H9 (cell line): ENCODE measurements around the gene TSGA10IP. TPM values are rescaled to one million over a fixed set of nuclear protein-coding genes. Genes with fewer than 3 reads are reported as not detected.
A peak's percentile ranks its signal among the peaks of the same experiment; 100 is the strongest.

Experiments
- DNase-seq: peaks from one replicate; pipeline ENCODE4 v3.0.0-alpha.2; 2017
- H2AFZ ChIP-seq: one replicate; pipeline ENCODE4 v1.6.1; 2013; ENCODE audit warnings: mild to moderate bottlenecking, low read length, control low read depth, moderate library complexity
- H2AK5ac ChIP-seq: 2 replicates; pipeline ENCODE4 v1.6.1; 2013; ENCODE audit warnings: low read length, control low read depth, mixed read lengths; ENCODE audit not compliant: insufficient read length
- H2BK120ac ChIP-seq: one replicate; pipeline ENCODE4 v1.6.1; 2013; ENCODE audit warnings: low read depth, mild to moderate bottlenecking, low read length, control low read depth, inconsistent platforms; ENCODE audit not compliant: poor library complexity, severe bottlenecking
- H2BK12ac ChIP-seq: 2 replicates; pipeline ENCODE4 v1.6.1; 2013; ENCODE audit warnings: low read length, control low read depth, mixed read lengths, low read depth; ENCODE audit not compliant: insufficient read length
- H2BK15ac ChIP-seq: 2 replicates; pipeline ENCODE4 v1.6.1; 2013; ENCODE audit warnings: low read depth, low read length, control low read depth
- H2BK20ac ChIP-seq: one replicate; pipeline ENCODE4 v1.6.1; 2013; ENCODE audit warnings: low read depth, mild to moderate bottlenecking, low read length, control low read depth, inconsistent platforms; ENCODE audit not compliant: poor library complexity, severe bottlenecking
- H2BK5ac ChIP-seq: 2 replicates; pipeline ENCODE4 v1.6.1; 2013; ENCODE audit warnings: low read length, control low read depth, mixed read lengths; ENCODE audit not compliant: insufficient read length
- H3K14ac ChIP-seq: 2 replicates; pipeline ENCODE4 v1.6.1; 2013; ENCODE audit warnings: low read length, control low read depth; ENCODE audit not compliant: insufficient read depth
- H3K18ac ChIP-seq: 2 replicates; pipeline ENCODE4 v1.6.1; 2013; ENCODE audit warnings: low read depth, mild to moderate bottlenecking, mixed read lengths, low read length, control low read depth; ENCODE audit not compliant: insufficient read length
- H3K23ac ChIP-seq: 2 replicates; pipeline ENCODE4 v1.6.1; 2013; ENCODE audit warnings: low read length, control low read depth, mixed read lengths, low read depth; ENCODE audit not compliant: insufficient read length
- H3K23me2 ChIP-seq: 2 replicates; pipeline ENCODE4 v1.6.1; 2013; ENCODE audit warnings: low read depth, mild to moderate bottlenecking, mixed read lengths, low read length, control low read depth; ENCODE audit not compliant: insufficient read length, poor library complexity, severe bottlenecking
- H3K27ac ChIP-seq: 2 replicates; pipeline ENCODE4 v1.5.1; 2013; ENCODE audit warnings: low read length, control low read depth, mixed read lengths, low read depth; ENCODE audit not compliant: insufficient read length
- H3K27me3 ChIP-seq: 2 replicates; pipeline ENCODE4 v1.6.1; 2013; ENCODE audit warnings: low read length, control low read depth, inconsistent platforms; ENCODE audit not compliant: insufficient read depth
- H3K4ac ChIP-seq: 2 replicates; pipeline ENCODE4 v1.6.1; 2013; ENCODE audit warnings: low read depth, mild to moderate bottlenecking, control low read depth, inconsistent platforms, low read length, moderate library complexity
- H3K4me1 ChIP-seq: 2 replicates; pipeline ENCODE4 v1.6.1; 2013; ENCODE audit warnings: low read length, control low read depth, inconsistent platforms; ENCODE audit not compliant: insufficient read depth
- H3K4me2 ChIP-seq: 2 replicates; pipeline ENCODE4 v1.6.1; 2013; ENCODE audit warnings: low read length, control low read depth, mixed read lengths; ENCODE audit not compliant: insufficient read length, insufficient read depth
- H3K56ac ChIP-seq: 2 replicates; pipeline ENCODE4 v1.6.1; 2013; ENCODE audit warnings: low read depth, mild to moderate bottlenecking, mixed read lengths, low read length, control low read depth; ENCODE audit not compliant: insufficient read length
- H3K79me1 ChIP-seq: 2 replicates; pipeline ENCODE4 v1.6.1; 2013; ENCODE audit warnings: low read depth, mild to moderate bottlenecking, moderate library complexity, low read length, control low read depth, inconsistent platforms; ENCODE audit not compliant: insufficient read depth, poor library complexity, severe bottlenecking
- H3K79me2 ChIP-seq: 2 replicates; pipeline ENCODE4 v1.6.1; 2013; ENCODE audit warnings: low read length, control low read depth, inconsistent platforms; ENCODE audit not compliant: insufficient read depth
- H3K9ac ChIP-seq: 2 replicates; pipeline ENCODE4 v1.6.1; 2013; ENCODE audit warnings: low read length, control low read depth, mixed read lengths; ENCODE audit not compliant: insufficient read length; ENCODE audit errors: extremely low read depth
- H3K9me3 ChIP-seq: one replicate; pipeline ENCODE4 v1.6.1; 2013; ENCODE audit warnings: low read depth, low read length, inconsistent platforms; ENCODE audit not compliant: control insufficient read depth
- H3T11ph ChIP-seq: one replicate; pipeline ENCODE4 v1.6.1; 2013; ENCODE audit warnings: mild to moderate bottlenecking, low read length, control low read depth, inconsistent platforms
- H4K20me1 ChIP-seq: one replicate; pipeline ENCODE4 v1.6.1; 2013; ENCODE audit not compliant: control insufficient read depth, insufficient read length, insufficient read depth
- H4K5ac ChIP-seq: 2 replicates; pipeline ENCODE4 v1.6.1; 2013; ENCODE audit warnings: low read depth, mild to moderate bottlenecking, mixed read lengths, low read length, control low read depth; ENCODE audit not compliant: insufficient read length
- H4K8ac ChIP-seq: replicated peaks from 2 replicates; pipeline ENCODE4 v1.6.1; 2013; ENCODE audit warnings: low read length, control low read depth, mixed read lengths, low read depth; ENCODE audit not compliant: insufficient read length
- H4K91ac ChIP-seq: 2 replicates; pipeline ENCODE4 v1.6.1; 2013; ENCODE audit warnings: low read depth, mild to moderate bottlenecking, moderate library complexity, mixed read lengths, low read length, control low read depth; ENCODE audit not compliant: insufficient read length
- H3K27ac Mint-ChIP-seq, 3 experiments: 2 replicates in 2 of 3; 3 replicates in 1 of 3; pipeline ENCODE4 v1.8.0; 2020 to 2021; ENCODE audit warnings: mixed read lengths in 3 of 3, mild to moderate bottlenecking in 1 of 3, moderate library complexity in 1 of 3
- H3K27me3 Mint-ChIP-seq: 2 replicates; pipeline ENCODE4 v1.8.0; 2021; ENCODE audit warnings: low read depth, mild to moderate bottlenecking, moderate library complexity, mixed read lengths
- H3K36me3 Mint-ChIP-seq, 3 experiments: 2 replicates in 2 of 3; 3 replicates in 1 of 3; pipeline ENCODE4 v1.8.0; 2020 to 2021; ENCODE audit warnings: low read depth in 3 of 3, mixed read lengths in 3 of 3; ENCODE audit not compliant: insufficient read depth in 1 of 3
- H3K4me1 Mint-ChIP-seq, 2 experiments: 2 replicates each; pipeline ENCODE4 v1.8.0; 2020; ENCODE audit warnings: mixed read lengths in 2 of 2
- H3K4me3 Mint-ChIP-seq, 2 experiments: 2 replicates in 1 of 2; 3 replicates in 1 of 2; pipeline ENCODE4 v1.8.0; 2020 to 2021; ENCODE audit warnings: mild to moderate bottlenecking in 2 of 2, mixed read lengths in 2 of 2, moderate library complexity in 1 of 2
- H3K9me3 Mint-ChIP-seq, 2 experiments: 2 replicates in 1 of 2; 3 replicates in 1 of 2; pipeline ENCODE4 v1.8.0; 2020; ENCODE audit warnings: mild to moderate bottlenecking in 2 of 2, mixed read lengths in 2 of 2, moderate library complexity in 1 of 2
- WGBS: extraction: QIAGEN DNeasy Blood & Tissue Kit; methylation state at CpG from one replicate; pipeline ENCODE4 v1.1.7; 2013; ENCODE audit warnings: missing lambda C conversion rate, low lambda C conversion rate, mixed read lengths; ENCODE audit not compliant: insufficient read length; ENCODE audit errors: extremely low coverage; 5-methylcytosine and 5-hydroxymethylcytosine counted together
- total RNA-seq: library from RNA; stranded (reverse); gene quantifications from 2 replicates; pipeline ENCODE4 v1.2.1, GENCODE V29; 2021
- TF ChIP-seq, protein P1 (sequence below): fragments of 200-600 bp; sonication (generic); conservative IDR thresholded peaks from 3 replicates; pipeline ENCODE4 v1.8.0; 2021; ENCODE audit warnings: antibody characterized with exemption, mild to moderate bottlenecking

TSGA10IP gene
- total RNA-seq, 1 experiment from 2014 or later: 2.2 TPM

DNA sequence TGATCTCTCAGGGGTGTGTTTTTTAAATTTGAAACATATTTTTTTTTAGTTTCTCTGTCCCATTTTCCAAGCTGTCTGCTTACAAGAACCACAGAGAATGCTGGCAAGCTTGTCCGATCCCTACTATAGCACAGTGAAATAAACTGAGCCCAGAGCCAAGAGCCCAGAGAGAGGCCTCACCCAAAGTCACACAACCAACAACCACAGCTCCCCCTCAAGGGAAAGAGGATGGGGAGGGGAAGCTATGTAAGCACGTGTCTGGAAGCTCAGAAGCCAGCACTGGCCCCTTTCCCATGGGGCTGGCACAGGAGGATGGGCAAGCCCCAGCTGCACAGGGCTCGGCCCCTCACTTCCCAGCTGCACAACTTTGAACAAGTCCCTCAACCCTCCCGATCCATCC is 13.0 kb downstream of the TSGA10IP start:
- H3K9ac ChIP-seq: no peak overlapping the region
- no CpG with 5 or more reads among the region's 4 CpGs for WGBS
- H3K79me2 ChIP-seq: peaks cover 10% of the 10 kb centered on the region; the same call in 1 of the 2 replicates
- H4K8ac ChIP-seq: no peak overlapping the region
- TF ChIP-seq, protein P1, sequence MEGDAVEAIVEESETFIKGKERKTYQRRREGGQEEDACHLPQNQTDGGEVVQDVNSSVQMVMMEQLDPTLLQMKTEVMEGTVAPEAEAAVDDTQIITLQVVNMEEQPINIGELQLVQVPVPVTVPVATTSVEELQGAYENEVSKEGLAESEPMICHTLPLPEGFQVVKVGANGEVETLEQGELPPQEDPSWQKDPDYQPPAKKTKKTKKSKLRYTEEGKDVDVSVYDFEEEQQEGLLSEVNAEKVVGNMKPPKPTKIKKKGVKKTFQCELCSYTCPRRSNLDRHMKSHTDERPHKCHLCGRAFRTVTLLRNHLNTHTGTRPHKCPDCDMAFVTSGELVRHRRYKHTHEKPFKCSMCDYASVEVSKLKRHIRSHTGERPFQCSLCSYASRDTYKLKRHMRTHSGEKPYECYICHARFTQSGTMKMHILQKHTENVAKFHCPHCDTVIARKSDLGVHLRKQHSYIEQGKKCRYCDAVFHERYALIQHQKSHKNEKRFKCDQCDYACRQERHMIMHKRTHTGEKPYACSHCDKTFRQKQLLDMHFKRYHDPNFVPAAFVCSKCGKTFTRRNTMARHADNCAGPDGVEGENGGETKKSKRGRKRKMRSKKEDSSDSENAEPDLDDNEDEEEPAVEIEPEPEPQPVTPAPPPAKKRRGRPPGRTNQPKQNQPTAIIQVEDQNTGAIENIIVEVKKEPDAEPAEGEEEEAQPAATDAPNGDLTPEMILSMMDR: no peak
- H2BK5ac ChIP-seq: no peak overlapping the region
- H3K56ac ChIP-seq: no peak overlapping the region
- H2AK5ac ChIP-seq: no peak overlapping the region
- no peak overlapping the region for H3K23ac ChIP-seq
- Mint-ChIP-seq H3K4me1 (peaks cover 11 to 16% of the 10 kb centered on the region in 2 experiments), H3K27me3 (no peaks in the 10 kb centered on the region; the same call in 1 of the 2 replicates), H3K27ac (peak overlapping the region; percentile 15 to 76 (median 53); a peak in 2 of 7 replicates), H3K9me3 (no peaks in the 10 kb centered on the region; a peak in 1 of 5 replicates), H3K36me3 (peaks cover 3 to 11% (median 4%) of the 10 kb centered on the region in 3 experiments; a peak in 4 of 7 replicates), H3K4me3 (no peak overlapping the region)
- no peak overlapping the region for H2BK20ac ChIP-seq
- H3K79me1 ChIP-seq: peaks cover 5% of the 10 kb centered on the region
- no peaks in the 10 kb centered on the region for H3K9me3 ChIP-seq
- H2BK12ac ChIP-seq: no peak overlapping the region
- H3K27ac ChIP-seq: no peak overlapping the region
- no peak for DNase-seq
- H3K4ac ChIP-seq: no peak overlapping the region
- H3K14ac ChIP-seq: no peak overlapping the region
- H3K27me3 ChIP-seq: no peaks in the 10 kb centered on the region
- H3K23me2 ChIP-seq: peaks cover 3% of the 10 kb centered on the region
- no peak overlapping the region for H4K91ac ChIP-seq
- no peak overlapping the region for H3K18ac ChIP-seq
- no peak overlapping the region for H4K5ac ChIP-seq
- H3T11ph ChIP-seq: no peak overlapping the region
- H3K4me2 ChIP-seq: no peak overlapping the region
- H3K4me1 ChIP-seq: peaks cover 3% of the 10 kb centered on the region; the same call in 1 of the 2 replicates
- no peak overlapping the region for H2AFZ ChIP-seq
- H4K20me1 ChIP-seq: no peaks in the 10 kb centered on the region
- no peak overlapping the region for H2BK15ac ChIP-seq
- no peak overlapping the region for H2BK120ac ChIP-seq
